H9 (cell line): ENCODE results near the gene GALNT12. TPM values are rescaled to one million over a fixed set of nuclear protein-coding genes. Genes with fewer than 3 reads are reported as not detected.

Experiments used
- DNase-seq: peaks from one replicate; pipeline ENCODE4 v3.0.0-alpha.2; 2017
- H2AFZ ChIP-seq: one replicate; pipeline ENCODE4 v1.6.1; 2013; ENCODE audit warnings: mild to moderate bottlenecking, low read length, control low read depth, moderate library complexity
- H2AK5ac ChIP-seq: 2 replicates; pipeline ENCODE4 v1.6.1; 2013; ENCODE audit warnings: low read length, control low read depth, mixed read lengths; ENCODE audit not compliant: insufficient read length
- H2BK120ac ChIP-seq: one replicate; pipeline ENCODE4 v1.6.1; 2013; ENCODE audit warnings: low read depth, mild to moderate bottlenecking, low read length, control low read depth, inconsistent platforms; ENCODE audit not compliant: poor library complexity, severe bottlenecking
- H2BK12ac ChIP-seq: 2 replicates; pipeline ENCODE4 v1.6.1; 2013; ENCODE audit warnings: low read length, control low read depth, mixed read lengths, low read depth; ENCODE audit not compliant: insufficient read length
- H2BK15ac ChIP-seq: 2 replicates; pipeline ENCODE4 v1.6.1; 2013; ENCODE audit warnings: low read depth, low read length, control low read depth
- H2BK20ac ChIP-seq: one replicate; pipeline ENCODE4 v1.6.1; 2013; ENCODE audit warnings: low read depth, mild to moderate bottlenecking, low read length, control low read depth, inconsistent platforms; ENCODE audit not compliant: poor library complexity, severe bottlenecking
- H2BK5ac ChIP-seq: 2 replicates; pipeline ENCODE4 v1.6.1; 2013; ENCODE audit warnings: low read length, control low read depth, mixed read lengths; ENCODE audit not compliant: insufficient read length
- H3K14ac ChIP-seq: 2 replicates; pipeline ENCODE4 v1.6.1; 2013; ENCODE audit warnings: low read length, control low read depth; ENCODE audit not compliant: insufficient read depth
- H3K18ac ChIP-seq: 2 replicates; pipeline ENCODE4 v1.6.1; 2013; ENCODE audit warnings: low read depth, mild to moderate bottlenecking, mixed read lengths, low read length, control low read depth; ENCODE audit not compliant: insufficient read length
- H3K23ac ChIP-seq: 2 replicates; pipeline ENCODE4 v1.6.1; 2013; ENCODE audit warnings: low read length, control low read depth, mixed read lengths, low read depth; ENCODE audit not compliant: insufficient read length
- H3K23me2 ChIP-seq: 2 replicates; pipeline ENCODE4 v1.6.1; 2013; ENCODE audit warnings: low read depth, mild to moderate bottlenecking, mixed read lengths, low read length, control low read depth; ENCODE audit not compliant: insufficient read length, poor library complexity, severe bottlenecking
- H3K27ac ChIP-seq: 2 replicates; pipeline ENCODE4 v1.5.1; 2013; ENCODE audit warnings: low read length, control low read depth, mixed read lengths, low read depth; ENCODE audit not compliant: insufficient read length
- H3K27me3 ChIP-seq: 2 replicates; pipeline ENCODE4 v1.6.1; 2013; ENCODE audit warnings: low read length, control low read depth, inconsistent platforms; ENCODE audit not compliant: insufficient read depth
- H3K4ac ChIP-seq: 2 replicates; pipeline ENCODE4 v1.6.1; 2013; ENCODE audit warnings: low read depth, mild to moderate bottlenecking, control low read depth, inconsistent platforms, low read length, moderate library complexity
- H3K4me1 ChIP-seq: 2 replicates; pipeline ENCODE4 v1.6.1; 2013; ENCODE audit warnings: low read length, control low read depth, inconsistent platforms; ENCODE audit not compliant: insufficient read depth
- H3K4me2 ChIP-seq: 2 replicates; pipeline ENCODE4 v1.6.1; 2013; ENCODE audit warnings: low read length, control low read depth, mixed read lengths; ENCODE audit not compliant: insufficient read length, insufficient read depth
- H3K56ac ChIP-seq: 2 replicates; pipeline ENCODE4 v1.6.1; 2013; ENCODE audit warnings: low read depth, mild to moderate bottlenecking, mixed read lengths, low read length, control low read depth; ENCODE audit not compliant: insufficient read length
- H3K79me1 ChIP-seq: 2 replicates; pipeline ENCODE4 v1.6.1; 2013; ENCODE audit warnings: low read depth, mild to moderate bottlenecking, moderate library complexity, low read length, control low read depth, inconsistent platforms; ENCODE audit not compliant: insufficient read depth, poor library complexity, severe bottlenecking
- H3K79me2 ChIP-seq: 2 replicates; pipeline ENCODE4 v1.6.1; 2013; ENCODE audit warnings: low read length, control low read depth, inconsistent platforms; ENCODE audit not compliant: insufficient read depth
- H3K9ac ChIP-seq: 2 replicates; pipeline ENCODE4 v1.6.1; 2013; ENCODE audit warnings: low read length, control low read depth, mixed read lengths; ENCODE audit not compliant: insufficient read length; ENCODE audit errors: extremely low read depth
- H3K9me3 ChIP-seq: one replicate; pipeline ENCODE4 v1.6.1; 2013; ENCODE audit warnings: low read depth, low read length, inconsistent platforms; ENCODE audit not compliant: control insufficient read depth
- H3T11ph ChIP-seq: one replicate; pipeline ENCODE4 v1.6.1; 2013; ENCODE audit warnings: mild to moderate bottlenecking, low read length, control low read depth, inconsistent platforms
- H4K20me1 ChIP-seq: one replicate; pipeline ENCODE4 v1.6.1; 2013; ENCODE audit not compliant: control insufficient read depth, insufficient read length, insufficient read depth
- H4K5ac ChIP-seq: 2 replicates; pipeline ENCODE4 v1.6.1; 2013; ENCODE audit warnings: low read depth, mild to moderate bottlenecking, mixed read lengths, low read length, control low read depth; ENCODE audit not compliant: insufficient read length
- H4K8ac ChIP-seq: replicated peaks from 2 replicates; pipeline ENCODE4 v1.6.1; 2013; ENCODE audit warnings: low read length, control low read depth, mixed read lengths, low read depth; ENCODE audit not compliant: insufficient read length
- H4K91ac ChIP-seq: 2 replicates; pipeline ENCODE4 v1.6.1; 2013; ENCODE audit warnings: low read depth, mild to moderate bottlenecking, moderate library complexity, mixed read lengths, low read length, control low read depth; ENCODE audit not compliant: insufficient read length
- H3K27ac Mint-ChIP-seq, 3 experiments: 2 replicates in 2 of 3; 3 replicates in 1 of 3; pipeline ENCODE4 v1.8.0; 2020 to 2021; ENCODE audit warnings: mixed read lengths in 3 of 3, mild to moderate bottlenecking in 1 of 3, moderate library complexity in 1 of 3
- H3K27me3 Mint-ChIP-seq: 2 replicates; pipeline ENCODE4 v1.8.0; 2021; ENCODE audit warnings: low read depth, mild to moderate bottlenecking, moderate library complexity, mixed read lengths
- H3K36me3 Mint-ChIP-seq, 3 experiments: 2 replicates in 2 of 3; 3 replicates in 1 of 3; pipeline ENCODE4 v1.8.0; 2020 to 2021; ENCODE audit warnings: low read depth in 3 of 3, mixed read lengths in 3 of 3; ENCODE audit not compliant: insufficient read depth in 1 of 3
- H3K4me1 Mint-ChIP-seq, 2 experiments: 2 replicates each; pipeline ENCODE4 v1.8.0; 2020; ENCODE audit warnings: mixed read lengths in 2 of 2
- H3K4me3 Mint-ChIP-seq, 2 experiments: 2 replicates in 1 of 2; 3 replicates in 1 of 2; pipeline ENCODE4 v1.8.0; 2020 to 2021; ENCODE audit warnings: mild to moderate bottlenecking in 2 of 2, mixed read lengths in 2 of 2, moderate library complexity in 1 of 2
- H3K9me3 Mint-ChIP-seq, 2 experiments: 2 replicates in 1 of 2; 3 replicates in 1 of 2; pipeline ENCODE4 v1.8.0; 2020; ENCODE audit warnings: mild to moderate bottlenecking in 2 of 2, mixed read lengths in 2 of 2, moderate library complexity in 1 of 2
- CTCF ChIP-seq: fragments of 200-600 bp; sonication (generic); conservative IDR thresholded peaks from 3 replicates; pipeline ENCODE4 v1.8.0; 2021; ENCODE audit warnings: antibody characterized with exemption, mild to moderate bottlenecking
- WGBS: extraction: QIAGEN DNeasy Blood & Tissue Kit; methylation state at CpG from one replicate; pipeline ENCODE4 v1.1.7; 2013; ENCODE audit warnings: missing lambda C conversion rate, low lambda C conversion rate, mixed read lengths; ENCODE audit not compliant: insufficient read length; ENCODE audit errors: extremely low coverage; 5-methylcytosine and 5-hydroxymethylcytosine counted together
- total RNA-seq: library from RNA; stranded (reverse); gene quantifications from 2 replicates; pipeline ENCODE4 v1.2.1, GENCODE V29; 2021

Gene GALNT12
- total RNA-seq, 1 experiment from 2014 or later: 18.0 TPM

DNA sequence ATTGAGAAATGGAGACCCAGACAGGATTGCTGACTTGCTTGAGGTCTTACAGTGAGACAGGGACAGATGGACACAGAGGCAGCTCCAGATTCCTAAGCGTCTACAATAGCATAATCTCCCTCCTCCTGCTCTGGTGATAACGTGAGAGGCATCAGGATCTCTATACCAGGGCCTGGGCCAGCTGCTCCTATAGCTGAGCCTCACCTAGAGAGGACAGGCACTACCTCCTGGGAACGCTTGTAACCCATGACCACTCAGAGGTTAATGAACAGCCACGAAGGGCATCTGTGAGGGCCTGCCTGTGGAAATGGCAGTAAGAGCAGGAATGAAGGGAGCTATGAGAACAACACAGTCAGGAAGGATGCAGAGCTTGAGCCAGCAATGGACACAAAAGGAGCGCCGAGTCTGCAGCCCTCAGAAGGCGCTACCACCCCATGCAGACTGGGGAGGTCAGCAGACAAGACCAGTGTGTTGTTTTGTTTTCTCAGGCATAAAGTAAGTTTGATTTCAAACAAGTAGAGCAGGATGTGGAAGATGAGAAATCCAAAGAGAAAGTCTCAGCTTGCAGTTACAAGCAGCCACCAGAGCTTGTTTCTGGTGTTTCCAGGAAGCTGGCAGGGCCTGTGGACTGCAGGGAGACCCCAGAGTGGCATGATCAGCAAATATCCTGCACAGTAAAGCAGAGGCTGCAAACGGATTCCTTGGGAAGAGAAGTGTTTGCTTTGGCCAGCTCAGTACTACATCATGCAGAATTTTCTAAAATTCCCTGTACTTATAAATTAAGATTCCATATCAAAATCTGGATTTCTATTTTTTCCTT is 28.5 kb upstream of the GALNT12 start:
- Histone ChIP-seq H4K5ac (no peak overlapping the region), H2AK5ac (no peak overlapping the region), H4K8ac (no peak overlapping the region), H3K9ac (no peak overlapping the region), H2AFZ (no peak overlapping the region), H2BK20ac (no peak overlapping the region), H2BK15ac (no peak overlapping the region), H2BK12ac (no peak overlapping the region), H3K9me3 (no peaks in the 10 kb centered on the region), H4K20me1 (no peaks in the 10 kb centered on the region), H3K23me2 (no peaks in the 10 kb centered on the region), H3K4me2 (no peak overlapping the region), H3K27ac (no peak overlapping the region), H3K23ac (no peak overlapping the region), H3K18ac (no peak overlapping the region), H3K27me3 (no peaks in the 10 kb centered on the region), H3T11ph (no peak overlapping the region), H3K79me1 (no peaks in the 10 kb centered on the region), H2BK5ac (no peak overlapping the region), H2BK120ac (no peak overlapping the region), H3K14ac (no peak overlapping the region), H3K56ac (no peak overlapping the region), H4K91ac (no peak overlapping the region), H3K79me2 (no peaks in the 10 kb centered on the region), H3K4me1 (no peaks in the 10 kb centered on the region), H3K4ac (no peak overlapping the region)
- no peaks in the 10 kb centered on the region; a peak in 1 of 4 replicates for H3K4me1 Mint-ChIP-seq
- no peak overlapping the region for H3K4me3 Mint-ChIP-seq
- peaks cover 10 to 58% (median 45%) of the 10 kb centered on the region in 3 experiments; a peak in 6 of 7 replicates for H3K36me3 Mint-ChIP-seq
- H3K27me3 Mint-ChIP-seq: no peaks in the 10 kb centered on the region
- no peak for DNase-seq
- H3K9me3 Mint-ChIP-seq: no peaks in the 10 kb centered on the region; a peak in 1 of 5 replicates
- TF ChIP-seq CTCF: no peak
- WGBS: no CpG with 5 or more reads among the region's 8 CpGs
- H3K27ac Mint-ChIP-seq: peak overlapping the region in 2 of 3 experiments; percentile 36 to 57; a peak in 3 of 7 replicates
